T47D (cell line): ENCODE measurements around the gene RNF126.
"Not testable (repeated sequence)": the region's sequence is repeated elsewhere in the genome, so short reads cannot be mapped to it uniquely, and the experiment has no call there.

ENCODE experiments used
- DNase-seq, 2 experiments: peaks; one replicate each; pipeline versions ENCODE4 v3.0.0 to v3.0.0-alpha.2; 2011 to 2012; ENCODE audit warnings: low read depth in 1 of 2, low spot score in 1 of 2
- JUND ChIP-seq: IDR thresholded peaks from 2 replicates; pipeline ENCODE4 v1.6.1; 2012; ENCODE audit warnings: low read depth
- in situ Hi-C: cut with HindIII; loops from 2 replicates; pipeline ENCODE4 v1.10.0; 2016; ENCODE audit warnings: low sequenced_read_pairs, low pct_unique_long_range_greater_than_20kb

RNF126 gene

DNA sequence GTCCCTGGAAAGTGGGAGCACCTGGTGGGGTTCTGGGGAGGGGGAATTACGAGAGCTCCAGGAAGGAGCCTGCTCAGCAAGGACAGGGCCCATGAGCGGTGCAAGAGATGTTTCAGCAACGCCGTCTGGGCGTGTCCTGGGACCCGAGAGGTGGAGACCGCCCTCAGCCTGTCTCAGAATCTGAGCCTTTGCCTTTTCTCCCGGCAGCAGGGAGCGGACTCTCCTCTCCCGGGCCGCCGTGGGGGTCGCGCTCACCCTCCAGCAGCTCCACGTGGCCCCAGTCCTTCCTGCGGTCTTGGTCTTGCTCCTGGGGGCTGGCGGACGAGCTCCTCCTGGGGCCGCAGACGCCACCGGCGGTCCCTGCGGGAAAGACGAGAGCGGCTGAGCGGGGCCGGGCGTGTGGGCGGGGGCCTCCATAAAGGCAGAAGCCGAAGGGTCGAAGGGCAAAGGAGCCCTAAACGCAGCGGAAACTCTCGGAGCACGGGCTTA is 30.4 kb downstream of the RNF126 start:
- TF ChIP-seq JUND, result no peak
- DNase-seq, result peak in 1 of 2 experiments; percentile 42

GRCh38 chr19:629961-630714 is 32.9 kb downstream of the RNF126 start:
- no peak for DNase-seq

More for the DNA sequence above, 30.4 kb downstream of the RNF126 start:
- in situ Hi-C loops, result no loop called here

GRCh38 chr19:629515-629914 is 33.5 kb downstream of the RNF126 start:
- DNase-seq, in situ Hi-C loops: not testable (repeated sequence)

More at GRCh38 chr19:629961-630714, 32.9 kb downstream of the RNF126 start:
- TF ChIP-seq JUND, result no peak
- in situ Hi-C loops, result no loop called here

GRCh38 chr19:628168-628567 is 34.8 kb downstream of the RNF126 start:
- no peak for DNase-seq
- in situ Hi-C loops, result no loop called here
- TF ChIP-seq JUND, result no peak

DNA sequence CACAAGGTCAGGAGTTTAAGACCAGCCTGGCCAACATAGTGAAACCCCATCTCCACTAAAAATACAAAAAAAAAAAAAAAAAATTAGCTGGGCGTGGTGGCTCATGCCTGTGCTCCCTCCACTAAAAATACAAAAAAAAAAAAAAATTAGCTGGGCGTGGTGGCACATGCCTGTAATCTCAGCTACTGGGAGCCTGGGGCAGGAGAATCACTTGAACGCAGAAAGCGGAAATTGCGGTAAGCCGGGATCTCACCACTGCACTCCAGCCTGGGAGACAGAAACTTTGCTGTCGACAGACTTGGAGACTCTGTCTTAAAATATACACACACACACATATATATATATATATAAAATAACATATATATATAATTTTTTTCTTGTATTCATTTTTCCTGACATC is 36.4 kb downstream of the RNF126 start:
- in situ Hi-C loops, DNase-seq: not testable (repeated sequence)

GRCh38 chr19:625257-625656 is 37.8 kb downstream of the RNF126 start:
- DNase-seq, result no peak
- no peak for TF ChIP-seq JUND
- in situ Hi-C loops, result no loop called here

DNA sequence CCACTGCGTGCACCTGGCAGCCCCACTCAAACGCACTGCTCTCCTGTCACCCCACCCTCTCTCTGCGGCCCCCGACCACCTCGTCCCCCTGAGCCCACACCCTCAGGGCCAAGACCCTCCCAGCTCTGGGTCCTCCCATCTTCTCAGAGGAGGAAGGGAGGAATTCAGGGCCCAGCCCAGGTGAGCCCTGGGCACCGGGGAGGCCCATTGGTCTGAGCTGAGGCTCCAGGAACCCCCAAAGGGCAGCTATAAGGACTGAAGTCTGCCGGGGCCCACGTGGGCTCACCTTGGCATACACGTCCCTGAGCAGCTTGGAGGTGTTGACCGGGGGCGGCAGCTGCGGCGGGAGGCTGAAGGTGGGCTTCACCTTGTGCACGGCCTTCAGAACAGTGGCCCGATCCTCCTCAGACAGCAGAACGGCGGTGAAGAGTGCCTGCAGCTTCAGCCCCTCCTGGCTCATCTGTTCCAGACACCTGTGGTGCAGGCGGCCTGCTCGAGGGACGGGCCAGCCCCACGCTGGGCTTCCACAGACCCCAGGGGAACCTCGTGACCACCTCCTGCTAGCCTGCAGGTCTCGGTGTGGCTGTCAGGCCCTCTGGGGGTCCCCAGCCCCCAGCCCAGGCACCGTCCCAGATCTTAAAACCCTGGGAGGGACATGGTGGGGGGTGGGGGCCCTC is 38.4 kb downstream of the RNF126 start:
- TF ChIP-seq JUND, result no peak
- in situ Hi-C loops, result no loop called here
- no peak for DNase-seq

- no peak for DNase-seq
- no peak for TF ChIP-seq JUND
- in situ Hi-C loops, result no loop called here
Observed at GRCh38 chr19:623974-624373, 39.0 kb downstream of the RNF126 start.

DNA sequence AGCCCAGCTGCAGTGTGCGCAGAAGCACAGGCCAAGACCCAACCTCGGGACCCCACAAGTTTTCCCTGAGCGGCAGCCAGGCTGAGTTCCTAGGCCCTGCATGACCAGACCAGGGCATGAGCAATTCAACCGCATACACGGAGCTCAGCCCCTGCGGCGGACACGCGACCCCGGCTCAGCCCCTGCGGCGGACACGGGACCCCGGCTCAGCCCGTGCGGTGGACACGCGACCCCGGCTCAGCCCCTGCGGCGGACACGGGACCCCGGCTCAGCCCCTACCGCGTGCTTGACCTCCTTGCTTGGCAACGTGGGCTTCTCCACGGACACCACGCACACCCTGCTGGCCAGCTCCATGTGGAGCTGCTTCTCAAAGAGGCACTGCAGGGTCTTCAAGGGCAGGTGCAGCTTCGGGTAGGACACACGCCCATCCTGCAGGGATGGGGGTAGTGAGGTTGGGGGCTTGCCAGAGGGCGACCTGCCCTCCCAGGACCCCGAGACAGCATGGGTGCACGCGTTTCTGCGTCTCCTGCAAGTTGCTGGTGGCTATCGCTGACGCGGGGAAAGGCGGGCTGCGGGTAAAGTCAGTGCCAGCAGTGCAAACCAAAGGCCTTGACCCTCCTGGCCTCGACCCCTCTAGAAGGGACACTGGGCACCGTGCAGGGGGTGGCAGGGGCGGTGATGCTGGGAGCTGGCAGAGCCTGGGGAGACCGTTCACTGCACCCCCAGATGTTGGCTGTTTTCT is 39.7 kb downstream of the RNF126 start:
- in situ Hi-C loops, result no loop called here
- TF ChIP-seq JUND, result no peak
- no peak for DNase-seq

GRCh38 chr19:622666-623065 is 40.3 kb downstream of the RNF126 start:
- DNase-seq, result no peak
- in situ Hi-C loops, result no loop called here
- TF ChIP-seq JUND, result no peak

- in situ Hi-C loops, result no loop called here
- no peak for DNase-seq
- no peak for TF ChIP-seq JUND
Observed at GRCh38 chr19:621819-622218, 41.2 kb downstream of the RNF126 start.

GRCh38 chr19:621191-621590 is 41.8 kb downstream of the RNF126 start:
- DNase-seq, in situ Hi-C loops: not testable (repeated sequence)
